ENCODE results near the gene AP4B1.
"Not testable (repeated sequence)": the region's sequence is repeated elsewhere in the genome, so short reads cannot be mapped to it uniquely, and the experiment has no call there.

AP4B1 gene

DNA sequence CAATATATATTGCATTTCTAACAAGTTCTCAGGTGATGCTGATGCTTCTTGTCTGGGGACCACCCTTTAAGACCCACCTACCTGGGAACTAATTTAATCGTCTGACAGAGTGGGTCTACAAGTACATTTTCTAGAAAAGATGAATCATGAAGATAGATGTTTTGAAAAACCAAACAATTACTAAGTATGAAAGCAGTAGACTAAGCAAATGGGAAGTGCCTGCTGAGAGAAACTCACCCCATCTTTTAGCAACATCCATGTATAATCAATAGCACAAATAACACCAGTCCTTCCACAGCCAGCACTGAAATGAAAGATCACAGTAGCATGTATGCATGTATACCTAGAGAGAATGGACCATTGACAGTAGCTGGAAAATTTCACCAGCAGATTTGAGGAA lies 50.4 kb downstream of the AP4B1 start:
- Histone ChIP-seq H3K36me3 (ENCODE audit: low read length) (peaks cover 34% of the 10 kb centered on the region), H4K20me1 (ENCODE audit: low read depth, low read length) (no peaks in the 10 kb centered on the region), H3K9me3 (ENCODE audit: insufficient read depth, low read length) (no peaks in the 10 kb centered on the region)

GRCh38 chr1:113852694-113853093 lies 51.9 kb downstream of the AP4B1 start:
- not testable (repeated sequence) for H3K27me3 ChIP-seq (ENCODE audit: low read length); H3K4me2 ChIP-seq (ENCODE audit: low read depth, low read length, poor library complexity, severe bottlenecking)

More for the DNA sequence above, 50.4 kb downstream of the AP4B1 start:
- Histone ChIP-seq H3K27ac (ENCODE audit: low read depth, low read length) (no peak overlapping the region), H3K79me2 (ENCODE audit: insufficient read depth, low read length) (no peaks in the 10 kb centered on the region), H3K9me2 (replicated peaks; ENCODE audit: insufficient read depth, low read length) (no peaks in the 10 kb centered on the region), H3F3A (ENCODE audit: insufficient read depth) (peaks cover 10% of the 10 kb centered on the region), H3K27me3 (ENCODE audit: low read length) (no peaks in the 10 kb centered on the region), H2AFZ (ENCODE audit: low read depth, low read length, severe bottlenecking) (no peak overlapping the region), H3K4me3 (ENCODE audit: insufficient read depth, low read length, poor library complexity, severe bottlenecking) (no peak overlapping the region), H3K9ac (ENCODE audit: low read length) (no peak overlapping the region), H3K4me2 (ENCODE audit: low read depth, low read length, poor library complexity, severe bottlenecking) (no peak overlapping the region)
- no peak for TF ChIP-seq EZH2phosphoT487 (conservative IDR thresholded peaks at IDR 0.05; ENCODE audit: low read length)
- TF ChIP-seq, protein P1, sequence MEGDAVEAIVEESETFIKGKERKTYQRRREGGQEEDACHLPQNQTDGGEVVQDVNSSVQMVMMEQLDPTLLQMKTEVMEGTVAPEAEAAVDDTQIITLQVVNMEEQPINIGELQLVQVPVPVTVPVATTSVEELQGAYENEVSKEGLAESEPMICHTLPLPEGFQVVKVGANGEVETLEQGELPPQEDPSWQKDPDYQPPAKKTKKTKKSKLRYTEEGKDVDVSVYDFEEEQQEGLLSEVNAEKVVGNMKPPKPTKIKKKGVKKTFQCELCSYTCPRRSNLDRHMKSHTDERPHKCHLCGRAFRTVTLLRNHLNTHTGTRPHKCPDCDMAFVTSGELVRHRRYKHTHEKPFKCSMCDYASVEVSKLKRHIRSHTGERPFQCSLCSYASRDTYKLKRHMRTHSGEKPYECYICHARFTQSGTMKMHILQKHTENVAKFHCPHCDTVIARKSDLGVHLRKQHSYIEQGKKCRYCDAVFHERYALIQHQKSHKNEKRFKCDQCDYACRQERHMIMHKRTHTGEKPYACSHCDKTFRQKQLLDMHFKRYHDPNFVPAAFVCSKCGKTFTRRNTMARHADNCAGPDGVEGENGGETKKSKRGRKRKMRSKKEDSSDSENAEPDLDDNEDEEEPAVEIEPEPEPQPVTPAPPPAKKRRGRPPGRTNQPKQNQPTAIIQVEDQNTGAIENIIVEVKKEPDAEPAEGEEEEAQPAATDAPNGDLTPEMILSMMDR (IDR thresholded peaks at IDR 0.05; ENCODE audit: insufficient read depth, low read length, poor library complexity, severe bottlenecking): no peak

GRCh38 chr1:113850127-113850796 lies 54.3 kb downstream of the AP4B1 start:
- TF ChIP-seq, protein P1 (IDR thresholded peaks at IDR 0.05; ENCODE audit: insufficient read depth, low read length, poor library complexity, severe bottlenecking): no peak
- TF ChIP-seq EZH2phosphoT487 (conservative IDR thresholded peaks at IDR 0.05; ENCODE audit: low read length): no peak
- no peak overlapping the region for H3K9ac ChIP-seq (ENCODE audit: low read length)
- H3K9me2 ChIP-seq (replicated peaks; ENCODE audit: insufficient read depth, low read length): no peaks in the 10 kb centered on the region
- H3K27me3 ChIP-seq (ENCODE audit: low read length): no peaks in the 10 kb centered on the region
- no peaks in the 10 kb centered on the region for H3K79me2 ChIP-seq (ENCODE audit: insufficient read depth, low read length)
- no peak overlapping the region for H2AFZ ChIP-seq (ENCODE audit: low read depth, low read length, severe bottlenecking)
- H3K9me3 ChIP-seq (ENCODE audit: insufficient read depth, low read length): no peaks in the 10 kb centered on the region
- H3F3A ChIP-seq (ENCODE audit: insufficient read depth): no peaks in the 10 kb centered on the region; the same call in none of the 2 replicates
- H4K20me1 ChIP-seq (ENCODE audit: low read depth, low read length): no peaks in the 10 kb centered on the region
- no peak overlapping the region for H3K27ac ChIP-seq (ENCODE audit: low read depth, low read length)
- no peak overlapping the region for H3K4me2 ChIP-seq (ENCODE audit: low read depth, low read length, poor library complexity, severe bottlenecking)
- peaks cover 40% of the 10 kb centered on the region for H3K36me3 ChIP-seq (ENCODE audit: low read length)
- H3K4me3 ChIP-seq (ENCODE audit: insufficient read depth, low read length, poor library complexity, severe bottlenecking): no peak overlapping the region

More at GRCh38 chr1:113852694-113853093, 51.9 kb downstream of the AP4B1 start:
- H3F3A ChIP-seq (ENCODE audit: insufficient read depth); H3K27ac ChIP-seq (ENCODE audit: low read depth, low read length); H3K9me3 ChIP-seq (ENCODE audit: insufficient read depth, low read length); H2AFZ ChIP-seq (ENCODE audit: low read depth, low read length, severe bottlenecking); H3K4me3 ChIP-seq (ENCODE audit: insufficient read depth, low read length, poor library complexity, severe bottlenecking); H3K79me2 ChIP-seq (ENCODE audit: insufficient read depth, low read length); H3K9me2 ChIP-seq (replicated peaks; ENCODE audit: insufficient read depth, low read length); H3K9ac ChIP-seq (ENCODE audit: low read length); H4K20me1 ChIP-seq (ENCODE audit: low read depth, low read length): not testable (repeated sequence)
- peaks cover 45% of the 10 kb centered on the region for H3K36me3 ChIP-seq (ENCODE audit: low read length)

GRCh38 chr1:113849072-113849471 lies 55.5 kb downstream of the AP4B1 start:
- H3K36me3 ChIP-seq (ENCODE audit: low read length): peaks cover 37% of the 10 kb centered on the region

More at GRCh38 chr1:113849072-113849471, 55.5 kb downstream of the AP4B1 start:
- Histone ChIP-seq H3K4me2 (ENCODE audit: low read depth, low read length, poor library complexity, severe bottlenecking) (no peak overlapping the region), H3K9ac (ENCODE audit: low read length) (no peak overlapping the region), H3F3A (ENCODE audit: insufficient read depth) (no peaks in the 10 kb centered on the region; the same call in none of the 2 replicates), H3K9me3 (ENCODE audit: insufficient read depth, low read length) (no peaks in the 10 kb centered on the region), H3K79me2 (ENCODE audit: insufficient read depth, low read length) (no peaks in the 10 kb centered on the region), H3K27ac (ENCODE audit: low read depth, low read length) (no peak overlapping the region), H3K9me2 (replicated peaks; ENCODE audit: insufficient read depth, low read length) (no peaks in the 10 kb centered on the region), H4K20me1 (ENCODE audit: low read depth, low read length) (no peaks in the 10 kb centered on the region), H2AFZ (ENCODE audit: low read depth, low read length, severe bottlenecking) (no peak overlapping the region), H3K4me3 (ENCODE audit: insufficient read depth, low read length, poor library complexity, severe bottlenecking) (no peak overlapping the region), H3K27me3 (ENCODE audit: low read length) (no peaks in the 10 kb centered on the region)
- TF ChIP-seq EZH2phosphoT487 (conservative IDR thresholded peaks at IDR 0.05; ENCODE audit: low read length): no peak
- TF ChIP-seq, protein P1 (IDR thresholded peaks at IDR 0.05; ENCODE audit: insufficient read depth, low read length, poor library complexity, severe bottlenecking): no peak
